Stimulated activated CD8-positive, alpha-beta memory T cell treated with anti-CD3 and anti-CD28 coated beads, Interleukin-4, amount 100 ng/mL, for 48 hours (primary cell): ENCODE data around the gene ABCC9.
A peak's percentile ranks its signal among the peaks of the same experiment; 100 is the strongest.
"Not testable (repeated sequence)": the region's sequence is repeated elsewhere in the genome, so short reads cannot be mapped to it uniquely, and the experiment has no call there.

ENCODE experiments used
- DNase-seq: peaks from one replicate; pipeline ENCODE4 v3.0.0-alpha.2; 2020

The ABCC9 gene

DNA sequence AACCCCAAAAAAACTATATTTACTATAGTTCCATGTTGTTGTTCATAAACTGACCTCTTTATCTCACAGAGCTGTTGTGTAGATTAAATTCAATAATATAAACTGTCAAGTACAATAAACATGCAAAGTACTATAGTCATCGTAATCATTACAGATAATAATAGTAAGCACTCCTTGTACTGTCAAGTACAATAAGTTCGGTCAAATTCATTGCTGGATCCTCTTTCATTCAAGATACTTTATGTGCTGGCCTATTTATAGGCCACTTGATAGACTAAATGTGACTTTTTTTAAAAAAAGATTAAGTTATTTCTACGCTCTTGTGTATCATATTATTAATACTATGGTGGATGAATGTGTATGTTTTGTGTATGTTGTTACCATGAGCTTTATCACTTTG lies 127.5 kb downstream of the ABCC9 start:
- DNase-seq, result no peak

DNA sequence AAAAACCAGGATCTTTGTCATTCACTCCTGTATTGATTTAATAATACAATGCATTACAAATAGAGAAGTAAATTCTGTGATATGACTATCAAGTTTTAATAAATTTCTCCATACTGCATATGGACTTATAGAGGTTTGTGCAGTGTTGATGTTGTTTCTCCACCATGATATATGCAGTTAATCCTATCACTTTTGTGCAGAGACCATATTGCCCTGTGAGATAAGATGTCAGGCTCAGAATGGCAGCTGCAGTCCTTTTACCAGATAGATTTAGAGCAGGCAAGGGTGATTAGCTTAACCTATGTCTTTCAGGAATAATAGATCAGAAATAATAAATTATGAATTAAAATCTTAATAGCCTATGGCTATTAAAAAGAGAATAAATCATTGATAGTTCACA lies 128.1 kb downstream of the ABCC9 start:
- no peak for DNase-seq

GRCh38 chr12:21812340-21812739 lies 128.9 kb downstream of the ABCC9 start:
- DNase-seq, result not testable (repeated sequence)

- no peak for DNase-seq
These were observed 132.1 kb downstream of the ABCC9 start for GRCh38 chr12:21809100-21809499.

DNA sequence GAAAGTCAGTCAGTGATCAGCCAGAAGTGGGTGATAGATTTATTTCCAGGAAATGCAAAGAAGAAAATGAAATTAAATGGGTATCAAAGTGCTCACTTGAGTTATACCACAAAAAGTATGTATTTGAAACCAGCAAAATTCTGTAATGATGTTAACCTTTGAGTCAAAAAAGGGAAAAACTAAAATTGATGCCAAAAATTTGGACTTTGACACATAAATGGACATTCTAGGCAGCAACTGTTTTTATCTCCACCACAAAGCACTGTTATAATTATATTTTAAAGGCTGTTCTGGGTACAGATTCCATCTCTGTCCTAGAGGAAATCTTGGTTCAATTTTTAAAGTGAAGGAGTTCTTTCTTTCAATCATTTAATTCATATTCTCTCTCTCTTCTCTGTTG lies 135.0 kb downstream of the ABCC9 start:
- DNase-seq, result no peak

DNA sequence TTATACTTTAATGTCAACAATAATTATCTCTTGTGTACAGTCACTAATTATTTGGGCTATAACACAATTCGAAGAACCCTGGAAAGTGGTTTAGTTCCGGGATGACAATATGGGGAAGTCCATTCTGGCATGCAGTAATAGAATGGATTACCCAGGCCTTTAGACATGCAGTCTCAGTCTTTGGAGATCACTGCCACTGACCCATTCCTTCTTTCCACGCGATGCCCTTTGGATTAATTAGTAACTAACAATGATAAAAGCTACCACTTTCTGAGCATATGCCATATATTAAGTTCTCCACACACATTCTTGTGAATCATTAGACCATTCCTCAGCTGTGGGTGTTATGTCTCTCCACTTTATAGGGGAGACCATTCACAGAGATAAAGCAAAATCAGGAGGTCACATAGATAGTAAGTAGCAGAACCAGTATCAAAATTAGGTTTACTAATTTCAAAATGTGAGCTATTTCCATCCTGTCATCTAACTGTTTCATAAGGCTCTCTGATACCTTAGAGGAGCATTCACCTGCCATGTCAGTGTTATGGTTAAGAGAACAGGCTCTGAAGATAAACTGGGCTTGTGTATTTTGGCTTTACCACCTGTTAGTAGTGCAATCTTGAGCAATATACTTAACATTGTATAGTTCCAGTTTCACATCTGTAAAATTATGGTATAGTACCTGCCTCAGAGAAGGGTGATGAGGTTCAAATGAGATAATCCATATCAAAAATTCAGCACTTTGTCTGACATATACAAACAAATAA lies 139.5 kb downstream of the ABCC9 start:
- DNase-seq, result no peak

DNA sequence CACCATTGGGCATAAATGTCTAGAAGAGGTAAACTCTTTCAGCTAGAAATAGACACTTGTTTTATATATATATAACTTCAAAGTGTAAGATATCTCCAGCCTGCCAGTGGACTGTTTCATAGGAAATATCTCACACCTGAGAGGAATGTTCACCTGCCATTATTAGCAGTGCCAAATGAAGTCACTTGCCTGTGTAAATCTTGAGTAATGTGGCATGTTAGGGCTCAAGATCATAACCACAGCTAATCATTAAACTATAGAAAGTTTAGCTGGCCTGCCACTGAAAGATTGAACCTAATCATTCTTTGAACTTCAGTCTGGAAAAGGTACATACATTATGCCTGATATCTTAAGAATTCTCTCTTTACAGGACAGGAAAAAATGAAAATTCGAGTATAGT lies 141.2 kb downstream of the ABCC9 start:
- DNase-seq, result no peak

GRCh38 chr12:21797539-21797938 lies 143.7 kb downstream of the ABCC9 start:
- DNase-seq, result no peak

DNA sequence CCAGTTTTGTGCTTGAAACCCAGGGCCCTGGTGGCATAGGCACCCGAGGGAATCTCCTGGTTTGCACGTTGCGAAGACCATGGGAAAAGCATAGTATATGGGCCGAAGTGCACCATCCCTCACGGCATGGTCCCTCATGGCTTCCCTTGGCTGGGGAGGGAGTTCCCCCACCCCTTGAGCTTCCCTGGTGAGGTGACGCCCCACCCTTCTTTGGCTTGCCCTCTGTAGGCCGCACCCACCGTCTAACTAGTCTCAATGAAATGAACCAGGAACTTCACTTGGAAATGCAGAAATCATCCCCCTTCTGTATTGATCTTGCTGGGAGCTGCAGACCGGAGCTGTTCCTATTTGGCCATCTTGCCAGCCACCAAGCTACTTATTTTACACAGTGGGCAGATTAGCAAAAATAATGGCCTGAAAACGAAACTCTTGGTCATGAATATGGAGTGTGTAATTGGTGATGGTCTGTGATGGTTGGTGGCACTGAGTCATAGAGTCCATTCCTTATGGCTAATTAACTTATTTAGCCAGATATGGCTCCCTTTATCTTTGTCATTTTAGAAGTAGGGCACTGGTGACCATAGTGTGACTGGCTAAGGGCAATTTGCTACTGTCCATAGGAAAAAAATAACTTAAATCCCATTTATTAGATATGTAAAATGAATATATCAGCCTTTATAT lies 145.4 kb downstream of the ABCC9 start:
- no peak for DNase-seq

DNA sequence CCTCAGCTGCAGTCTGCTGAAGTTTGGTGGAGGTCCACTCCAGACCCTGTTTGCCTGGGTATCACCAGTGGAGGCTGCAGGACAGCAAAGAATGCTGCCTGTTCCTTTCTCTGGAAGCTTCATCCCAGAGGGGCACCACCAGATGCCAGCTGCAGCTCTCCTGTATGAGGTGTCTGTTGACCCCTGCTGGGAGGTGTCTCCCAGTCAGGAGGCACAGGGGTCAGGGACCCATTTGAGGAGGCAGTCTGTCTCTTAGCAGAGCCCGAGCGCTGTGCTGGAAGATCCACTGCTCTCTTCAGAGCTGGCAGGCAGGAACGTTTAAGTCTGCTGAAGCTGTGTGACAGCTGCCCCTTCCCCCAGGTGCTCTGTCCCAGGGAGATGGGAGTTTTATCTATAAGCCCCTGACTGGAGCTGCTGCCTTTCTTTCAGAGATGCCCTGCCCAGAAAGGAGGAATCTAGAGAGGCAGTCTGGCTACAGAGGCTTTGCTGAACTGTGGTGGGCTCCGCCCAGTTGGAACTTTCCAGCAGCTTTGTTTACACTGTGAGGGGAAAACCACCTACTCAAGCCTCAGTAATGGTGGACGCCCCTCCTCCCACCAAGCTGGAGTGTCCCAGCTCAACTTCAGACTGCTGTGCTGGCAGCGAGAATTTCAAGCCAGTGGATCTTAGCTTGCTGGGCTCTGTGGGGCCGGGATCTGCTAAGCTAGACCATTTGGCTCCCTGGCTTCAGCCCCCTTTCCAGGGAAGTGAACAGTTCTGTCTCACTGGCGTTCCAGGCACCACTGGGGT lies 146.2 kb downstream of the ABCC9 start:
- not testable (repeated sequence) for DNase-seq

GRCh38 chr12:21789687-21790086 lies 151.5 kb downstream of the ABCC9 start:
- not testable (repeated sequence) for DNase-seq

GRCh38 chr12:21788089-21788983 lies 152.9 kb downstream of the ABCC9 start:
- DNase-seq, result no peak

DNA sequence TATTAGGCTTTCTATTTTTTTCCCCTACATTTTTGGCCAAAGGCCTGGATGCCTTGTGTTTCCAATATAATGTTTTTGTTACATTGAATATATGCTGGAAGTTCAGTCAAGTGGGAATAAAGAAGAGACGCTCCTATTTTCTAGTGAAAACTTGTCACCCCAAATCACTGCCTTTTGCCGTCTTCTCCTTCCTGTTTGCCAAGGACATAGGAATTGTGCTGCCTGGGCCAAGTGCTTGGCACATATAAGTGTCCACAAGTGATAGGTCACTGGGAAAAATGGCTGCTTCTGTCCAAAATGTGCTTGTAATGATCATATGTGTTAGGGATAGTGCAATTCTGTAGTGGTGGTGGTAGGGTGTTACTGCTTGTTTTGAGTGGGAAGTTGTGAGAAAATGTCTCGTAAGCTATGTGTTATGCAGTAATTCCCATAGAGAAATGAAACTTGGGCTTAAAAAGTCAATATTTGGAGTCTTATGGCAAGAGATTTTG lies 155.1 kb downstream of the ABCC9 start:
- no peak for DNase-seq

DNA sequence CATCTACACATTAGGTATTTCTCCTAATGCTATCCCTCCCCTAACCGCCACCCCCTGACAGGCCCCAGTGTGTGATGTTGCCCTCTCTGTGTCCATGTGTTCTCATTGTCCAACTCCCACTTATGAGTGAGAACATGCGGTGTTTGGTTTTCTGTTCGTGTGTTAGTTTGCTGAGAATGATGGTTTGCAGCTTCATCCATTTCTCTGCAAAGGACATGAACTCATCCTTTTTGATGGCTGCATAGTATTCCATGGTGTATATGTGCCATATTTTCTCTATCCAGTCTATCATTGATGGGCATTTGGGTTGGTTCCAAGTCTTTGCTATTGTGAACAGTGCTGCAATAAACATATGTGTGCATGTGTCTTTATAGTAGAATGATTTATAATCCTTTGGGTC lies 158.5 kb downstream of the ABCC9 start:
- not testable (repeated sequence) for DNase-seq

- no peak for DNase-seq
These were observed 160.4 kb downstream of the ABCC9 start for GRCh38 chr12:21780786-21781185.

GRCh38 chr12:21776175-21776574 lies 165.1 kb downstream of the ABCC9 start:
- DNase-seq, result no peak

DNA sequence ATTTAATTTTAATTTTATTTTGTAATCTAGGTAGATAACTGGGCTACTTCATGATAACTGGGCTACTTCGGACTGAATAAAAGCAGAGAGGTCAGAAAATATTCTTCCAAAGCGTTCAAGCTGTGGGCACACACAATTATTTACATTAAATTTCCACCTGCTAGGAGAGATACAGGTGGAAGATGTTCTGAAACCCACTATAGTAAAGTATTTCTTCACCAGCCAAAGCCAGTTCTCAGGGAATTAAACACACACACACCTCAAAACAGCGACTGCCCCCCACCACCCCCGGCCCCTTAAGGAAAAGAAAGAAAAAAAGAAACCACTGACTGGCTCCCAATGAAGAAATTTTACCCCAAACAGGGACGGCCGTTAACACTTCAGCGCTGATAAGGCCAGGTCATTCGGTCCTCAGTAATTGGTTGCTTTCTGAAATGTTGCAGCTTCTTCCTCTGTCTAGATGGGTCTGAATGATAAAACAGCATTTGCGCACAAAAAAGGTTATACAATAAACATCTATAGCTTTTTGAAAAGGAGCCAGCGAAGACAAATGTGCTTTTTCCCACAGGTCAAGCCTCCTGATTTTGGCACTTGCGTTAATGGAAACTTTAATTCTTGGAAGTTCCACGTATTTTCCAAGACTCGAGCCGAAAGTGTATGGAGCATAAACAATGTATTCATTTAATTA lies 165.9 kb downstream of the ABCC9 start:
- DNase-seq, result no peak

DNA sequence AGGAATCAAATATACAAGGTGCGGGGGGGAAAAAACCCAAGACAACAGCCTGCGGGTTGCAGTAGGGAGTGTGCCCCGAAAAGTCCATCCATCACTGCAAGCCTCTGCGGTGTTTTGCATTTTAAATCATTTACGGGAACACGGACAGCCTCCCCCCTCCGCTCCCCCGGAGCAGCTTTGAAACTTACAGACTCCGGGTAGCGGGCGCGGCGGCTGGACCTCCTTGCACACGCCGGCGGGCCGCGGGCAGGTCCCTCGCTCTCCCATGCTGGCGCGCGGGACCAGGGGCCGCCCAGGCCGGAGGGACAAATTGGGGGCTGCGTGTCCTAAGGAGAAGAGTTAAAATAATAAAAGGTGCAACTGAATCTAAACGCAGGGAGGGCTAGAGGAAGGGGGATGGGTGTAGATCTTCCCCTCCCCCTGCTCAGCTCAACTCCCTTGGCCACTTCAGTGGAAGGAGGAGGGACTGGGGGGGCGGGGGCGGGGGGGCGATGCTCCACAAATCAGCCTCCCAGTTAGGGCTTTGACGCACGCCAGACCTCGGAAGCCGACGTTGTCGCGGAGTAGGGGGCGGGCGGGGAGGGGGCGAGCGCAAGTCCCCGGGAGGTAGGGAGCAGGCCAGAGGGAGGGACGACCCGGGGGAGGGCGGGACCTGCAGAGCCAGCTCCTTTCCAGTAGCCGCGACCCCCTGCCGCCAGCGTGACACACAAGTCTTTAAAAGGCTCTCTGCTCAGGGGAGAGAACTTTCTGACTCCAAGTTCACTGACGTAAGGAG lies 166.7 kb downstream of the ABCC9 start, which contains the start of gene KCNJ8:
TSS of gene KCNJ8 (minus strand) at position 349 of the 775 bp plus-strand sequence. CDS start 1,090 bp downstream, outside the sequence.
- no peak for DNase-seq

DNA sequence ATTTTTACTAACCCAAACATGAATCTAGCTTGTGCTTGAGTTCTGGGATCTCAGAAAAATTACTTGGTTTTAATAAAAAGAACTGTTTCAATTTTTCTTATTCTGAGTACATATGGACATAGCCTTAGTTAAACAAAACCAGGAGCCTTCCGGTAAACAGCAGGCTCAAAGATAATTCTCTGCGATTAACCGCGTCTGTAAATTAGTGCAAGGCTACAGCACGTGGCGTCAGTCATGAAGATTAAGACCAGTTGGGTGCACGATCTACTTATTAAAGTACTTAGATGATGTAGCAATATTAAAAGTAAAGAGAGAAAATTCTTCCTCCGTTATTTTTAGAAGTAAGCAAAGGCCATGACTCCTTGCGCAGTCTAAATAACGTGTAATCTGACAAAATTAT lies 167.4 kb downstream of the ABCC9 start:
- no peak for DNase-seq

DNA sequence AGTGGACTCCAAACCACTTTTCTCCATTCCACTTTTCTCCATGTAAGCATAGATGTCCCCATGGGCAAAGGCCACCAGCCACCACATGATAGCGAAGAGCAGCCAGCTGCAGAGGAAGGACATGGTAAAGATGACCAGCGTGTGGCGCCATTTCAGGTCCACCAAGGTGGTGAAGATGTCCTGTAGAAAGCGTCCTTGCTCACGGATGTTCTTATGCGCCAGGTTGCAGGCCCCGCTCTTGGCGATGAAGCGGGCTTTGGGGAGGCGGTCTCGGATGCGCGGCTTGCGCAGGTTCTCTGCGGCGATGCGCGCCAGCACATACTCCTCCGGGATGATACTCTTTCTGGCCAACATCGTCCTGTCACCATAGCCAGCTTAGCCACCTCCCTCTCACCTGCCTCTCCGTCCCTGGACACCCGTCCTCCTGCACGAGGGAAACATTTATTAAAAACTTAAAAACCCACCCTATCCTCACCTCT lies 167.9 kb downstream of the ABCC9 start:
- DNase-seq, result peak; percentile 27

GRCh38 chr12:21771311-21771710 lies 169.9 kb downstream of the ABCC9 start:
- DNase-seq, result no peak
